T follicular helper cell (primary cell): ENCODE data around the gene LRP3.
"Not testable (repeated sequence)": the region's sequence is repeated elsewhere in the genome, so short reads cannot be mapped to it uniquely, and the experiment has no call there.

ENCODE experiments used
- DNase-seq: peaks from one replicate; pipeline ENCODE4 v3.0.0-alpha.2; 2020; ENCODE audit warnings: low read depth

The LRP3 gene

DNA sequence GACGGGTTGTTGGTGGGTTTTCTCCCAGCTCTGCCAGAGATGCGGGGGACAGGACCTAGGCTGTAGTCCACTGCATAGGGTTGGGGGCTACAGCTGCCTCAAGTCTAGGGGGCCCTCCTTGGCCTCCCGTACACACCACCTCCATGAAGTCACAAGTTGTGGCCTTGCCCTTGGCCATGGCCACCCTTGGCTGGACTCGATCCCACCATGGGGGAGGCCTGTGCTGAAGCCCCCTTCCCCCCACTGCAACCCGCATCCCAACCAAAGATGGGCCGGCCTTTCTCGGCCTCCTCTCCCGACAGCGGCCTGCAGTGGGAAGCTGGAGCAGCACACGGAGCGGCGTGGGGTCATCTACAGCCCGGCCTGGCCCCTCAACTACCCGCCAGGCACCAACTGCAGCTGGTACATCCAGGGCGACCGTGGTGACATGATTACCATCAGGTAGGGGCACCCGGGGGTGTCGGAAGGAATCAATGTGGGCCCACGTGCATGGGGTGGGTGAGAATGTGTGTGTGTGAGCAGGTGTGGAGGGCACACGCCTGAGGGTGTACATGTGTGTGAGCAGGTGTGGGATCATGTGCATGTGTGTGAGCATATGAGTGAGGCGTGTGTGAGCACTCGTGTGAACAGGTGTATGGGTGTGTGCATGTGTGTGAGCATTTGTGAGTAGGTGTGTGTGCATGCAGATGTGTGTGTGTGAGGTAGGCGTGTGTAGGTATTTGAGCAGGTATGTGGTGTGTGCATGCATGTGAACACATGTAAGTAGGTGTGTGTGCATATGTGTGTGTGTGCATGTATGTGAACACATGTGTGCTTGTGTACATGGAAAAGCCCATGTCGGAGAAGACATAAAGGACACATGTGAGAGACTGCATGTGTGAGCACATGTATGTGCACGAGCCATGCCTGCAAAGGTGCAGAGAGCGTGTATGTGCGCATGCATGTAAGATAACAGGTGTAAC lies 8.7 kb downstream of the LRP3 start:
- no peak for DNase-seq

DNA sequence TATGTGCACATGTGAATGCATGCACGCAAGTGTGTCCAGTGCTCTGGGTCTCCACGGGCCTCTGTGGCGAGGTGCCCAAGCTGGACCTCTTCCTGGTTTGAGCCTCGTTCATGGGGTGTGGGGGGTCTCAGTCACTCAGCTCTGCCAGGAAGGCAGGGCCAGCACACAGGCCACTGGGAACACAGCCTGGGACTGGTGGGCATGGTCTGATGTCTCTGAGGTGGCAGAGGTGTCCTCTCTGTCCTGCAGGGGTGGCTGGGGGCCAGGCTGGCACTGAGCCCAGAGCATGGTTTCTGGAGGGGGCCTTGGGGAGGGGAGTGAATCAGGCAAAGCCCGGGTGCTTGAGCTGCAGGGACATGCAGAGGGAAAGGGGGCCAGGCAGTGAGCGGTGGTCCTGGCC lies 9.4 kb downstream of the LRP3 start:
- DNase-seq: no peak

DNA sequence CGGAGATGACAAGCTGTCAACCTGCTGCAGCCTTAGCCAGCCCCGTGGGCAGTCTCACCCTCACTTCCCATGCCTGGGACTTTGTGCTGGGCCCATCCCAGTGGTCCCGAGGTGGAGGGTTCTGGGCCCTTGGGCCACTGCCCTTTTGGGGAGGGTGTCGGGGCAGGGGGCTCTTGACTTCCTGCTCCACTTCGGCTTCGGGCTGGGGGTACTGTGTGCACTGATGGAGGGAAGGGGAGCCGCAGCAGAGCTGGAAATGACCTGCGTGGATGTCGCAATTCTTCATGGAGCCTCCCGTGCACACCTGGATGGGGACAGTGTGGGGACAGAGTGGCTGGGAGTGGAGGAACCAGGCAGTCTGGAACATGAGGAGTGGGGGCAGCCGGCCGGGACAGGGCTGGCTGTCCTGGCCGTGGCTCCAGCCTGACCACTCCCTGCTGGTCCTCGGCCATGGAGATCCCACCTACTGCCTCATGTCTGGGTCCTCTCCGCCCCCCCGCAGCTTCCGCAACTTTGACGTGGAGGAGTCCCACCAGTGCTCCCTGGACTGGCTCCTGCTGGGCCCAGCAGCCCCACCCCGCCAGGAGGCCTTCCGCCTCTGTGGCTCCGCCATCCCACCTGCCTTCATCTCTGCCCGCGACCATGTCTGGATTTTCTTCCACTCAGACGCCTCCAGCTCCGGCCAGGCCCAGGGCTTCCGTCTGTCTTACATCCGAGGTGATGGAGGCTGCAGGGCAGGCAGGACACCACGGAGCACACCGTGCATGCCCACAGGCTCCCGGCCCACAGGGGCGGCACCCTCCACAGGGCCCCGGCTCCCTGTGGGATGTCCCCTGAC lies 10.2 kb downstream of the LRP3 start:
- no peak for DNase-seq

DNA sequence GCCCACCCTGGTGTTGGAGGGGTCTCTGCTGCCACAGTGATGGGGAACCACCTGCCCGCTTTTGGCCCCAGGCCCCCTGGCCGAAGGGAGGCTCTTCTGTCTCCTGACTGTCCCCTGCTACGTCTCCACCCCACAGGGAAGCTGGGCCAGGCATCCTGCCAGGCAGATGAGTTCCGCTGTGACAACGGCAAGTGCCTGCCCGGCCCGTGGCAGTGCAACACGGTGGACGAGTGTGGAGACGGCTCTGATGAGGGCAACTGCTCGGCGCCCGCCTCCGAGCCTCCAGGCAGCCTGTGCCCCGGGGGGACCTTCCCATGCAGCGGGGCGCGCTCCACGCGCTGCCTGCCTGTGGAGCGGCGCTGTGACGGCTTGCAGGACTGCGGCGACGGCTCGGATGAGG lies 11.0 kb downstream of the LRP3 start:
- DNase-seq: no peak

DNA sequence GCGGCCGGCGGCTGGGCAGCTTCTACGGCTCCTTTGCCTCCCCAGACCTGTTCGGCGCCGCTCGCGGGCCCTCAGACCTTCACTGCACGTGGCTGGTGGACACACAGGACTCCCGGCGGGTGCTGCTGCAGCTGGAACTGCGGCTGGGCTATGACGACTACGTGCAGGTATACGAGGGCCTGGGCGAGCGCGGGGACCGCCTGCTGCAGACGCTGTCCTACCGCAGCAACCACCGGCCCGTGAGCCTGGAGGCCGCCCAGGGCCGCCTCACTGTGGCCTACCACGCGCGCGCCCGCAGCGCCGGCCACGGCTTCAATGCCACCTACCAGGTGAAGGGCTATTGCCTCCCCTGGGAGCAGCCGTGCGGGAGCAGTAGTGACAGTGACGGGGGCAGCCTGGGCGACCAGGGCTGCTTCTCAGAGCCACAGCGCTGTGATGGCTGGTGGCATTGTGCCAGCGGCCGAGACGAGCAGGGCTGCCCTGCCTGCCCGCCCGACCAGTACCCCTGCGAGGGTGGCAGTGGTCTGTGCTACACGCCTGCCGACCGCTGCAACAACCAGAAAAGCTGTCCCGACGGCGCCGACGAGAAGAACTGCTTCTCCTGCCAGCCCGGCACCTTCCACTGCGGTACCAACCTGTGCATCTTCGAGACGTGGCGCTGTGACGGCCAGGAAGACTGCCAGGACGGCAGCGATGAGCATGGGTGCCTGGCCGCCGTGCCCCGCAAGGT lies 11.6 kb downstream of the LRP3 start:
- DNase-seq: no peak

DNA sequence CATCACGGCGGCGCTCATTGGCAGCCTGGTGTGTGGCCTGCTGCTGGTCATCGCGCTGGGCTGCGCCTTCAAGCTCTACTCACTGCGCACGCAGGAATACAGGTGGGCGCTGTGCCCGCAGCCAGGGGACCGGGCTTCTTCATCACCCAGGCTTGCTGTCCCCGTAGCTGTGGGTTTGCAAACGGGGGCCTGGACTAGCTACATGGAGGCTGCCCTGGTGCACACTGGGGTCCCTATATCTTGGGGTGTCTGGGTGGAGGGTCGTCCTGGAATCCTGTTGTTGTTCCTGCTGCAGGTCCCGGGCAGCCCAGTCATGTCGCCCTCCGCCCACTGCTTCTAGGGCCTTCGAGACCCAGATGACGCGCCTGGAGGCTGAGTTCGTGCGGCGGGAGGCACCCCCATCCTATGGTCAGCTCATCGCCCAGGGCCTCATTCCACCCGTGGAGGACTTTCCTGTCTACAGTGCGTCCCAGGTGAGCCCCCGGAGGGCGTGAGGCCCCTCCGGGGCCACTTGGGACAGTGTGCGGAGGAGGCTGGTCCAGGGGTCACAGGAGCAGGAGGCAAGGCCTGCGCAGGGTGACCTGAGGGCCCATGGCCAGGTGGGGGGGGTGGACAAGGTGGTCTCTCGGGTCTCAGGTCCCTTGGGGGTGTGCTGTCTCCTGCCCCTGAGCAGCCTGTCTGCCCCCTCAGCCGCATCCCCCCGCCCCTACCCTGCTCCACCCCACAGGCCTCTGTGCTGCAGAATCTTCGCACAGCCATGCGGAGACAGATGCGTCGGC lies 12.3 kb downstream of the LRP3 start:
- DNase-seq: no peak

DNA sequence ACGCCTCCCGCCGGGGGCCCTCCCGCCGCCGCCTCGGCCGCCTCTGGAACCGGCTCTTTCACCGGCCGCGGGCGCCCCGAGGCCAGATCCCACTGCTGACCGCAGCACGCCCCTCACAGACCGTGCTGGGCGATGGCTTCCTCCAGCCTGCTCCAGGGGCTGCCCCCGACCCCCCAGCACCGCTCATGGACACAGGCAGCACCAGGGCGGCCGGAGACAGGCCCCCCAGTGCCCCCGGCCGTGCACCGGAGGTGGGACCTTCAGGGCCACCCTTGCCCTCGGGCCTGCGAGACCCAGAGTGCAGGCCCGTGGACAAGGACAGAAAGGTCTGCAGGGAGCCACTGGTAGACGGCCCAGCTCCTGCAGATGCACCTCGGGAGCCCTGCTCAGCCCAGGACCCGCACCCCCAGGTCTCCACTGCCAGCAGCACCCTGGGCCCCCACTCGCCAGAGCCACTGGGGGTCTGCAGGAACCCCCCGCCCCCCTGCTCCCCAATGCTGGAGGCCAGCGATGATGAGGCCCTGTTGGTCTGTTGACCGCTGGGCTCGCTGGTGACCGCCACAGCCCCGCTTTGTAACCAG lies 13.0 kb downstream of the LRP3 start:
- DNase-seq: no peak

DNA sequence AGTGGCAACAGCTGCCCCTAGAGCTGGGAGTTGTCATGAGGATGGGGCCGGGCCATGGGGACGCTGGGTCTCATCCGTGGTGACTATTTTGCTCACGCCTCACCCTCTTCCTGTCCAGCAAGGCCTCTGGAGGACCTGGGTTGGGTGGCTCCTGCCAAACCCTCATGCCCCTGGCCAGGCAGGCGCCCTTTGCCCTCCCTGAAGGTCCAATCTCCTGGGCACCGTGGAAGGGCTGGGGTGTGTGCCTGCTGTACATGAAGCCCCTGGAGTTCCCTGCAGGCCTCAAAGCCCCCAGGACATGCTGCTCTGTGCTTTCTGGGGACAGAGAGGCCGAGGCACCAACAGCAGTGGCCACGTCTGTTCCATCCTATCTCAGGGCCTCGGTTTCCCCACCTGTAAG lies 13.8 kb downstream of the LRP3 start:
- DNase-seq: no peak

DNA sequence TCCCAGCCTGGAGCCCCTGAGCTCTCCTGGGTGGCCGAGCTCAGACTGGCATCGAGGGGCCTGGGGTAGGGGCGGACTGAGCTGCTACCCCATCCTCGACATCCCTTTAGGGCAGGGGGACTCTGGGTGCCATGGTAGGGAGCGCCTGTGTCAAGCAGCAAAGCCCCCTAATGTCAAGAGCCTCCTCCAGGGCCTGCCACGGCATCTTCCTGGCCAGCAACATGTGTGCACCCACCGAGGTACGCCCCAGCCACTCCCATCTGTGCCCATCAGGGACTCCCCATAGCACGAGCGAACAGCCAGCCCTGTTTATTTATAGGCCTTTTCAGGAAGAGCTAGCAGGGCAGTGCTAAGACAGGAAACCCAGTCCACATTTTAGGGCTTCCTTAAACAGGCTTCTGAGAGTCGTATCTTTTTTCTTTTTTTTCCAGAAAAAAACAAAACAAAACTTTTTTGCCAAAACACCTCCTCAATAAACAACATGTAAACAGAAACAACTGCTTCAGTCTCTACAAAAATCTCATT lies 14.3 kb downstream of the LRP3 start:
- no peak for DNase-seq

DNA sequence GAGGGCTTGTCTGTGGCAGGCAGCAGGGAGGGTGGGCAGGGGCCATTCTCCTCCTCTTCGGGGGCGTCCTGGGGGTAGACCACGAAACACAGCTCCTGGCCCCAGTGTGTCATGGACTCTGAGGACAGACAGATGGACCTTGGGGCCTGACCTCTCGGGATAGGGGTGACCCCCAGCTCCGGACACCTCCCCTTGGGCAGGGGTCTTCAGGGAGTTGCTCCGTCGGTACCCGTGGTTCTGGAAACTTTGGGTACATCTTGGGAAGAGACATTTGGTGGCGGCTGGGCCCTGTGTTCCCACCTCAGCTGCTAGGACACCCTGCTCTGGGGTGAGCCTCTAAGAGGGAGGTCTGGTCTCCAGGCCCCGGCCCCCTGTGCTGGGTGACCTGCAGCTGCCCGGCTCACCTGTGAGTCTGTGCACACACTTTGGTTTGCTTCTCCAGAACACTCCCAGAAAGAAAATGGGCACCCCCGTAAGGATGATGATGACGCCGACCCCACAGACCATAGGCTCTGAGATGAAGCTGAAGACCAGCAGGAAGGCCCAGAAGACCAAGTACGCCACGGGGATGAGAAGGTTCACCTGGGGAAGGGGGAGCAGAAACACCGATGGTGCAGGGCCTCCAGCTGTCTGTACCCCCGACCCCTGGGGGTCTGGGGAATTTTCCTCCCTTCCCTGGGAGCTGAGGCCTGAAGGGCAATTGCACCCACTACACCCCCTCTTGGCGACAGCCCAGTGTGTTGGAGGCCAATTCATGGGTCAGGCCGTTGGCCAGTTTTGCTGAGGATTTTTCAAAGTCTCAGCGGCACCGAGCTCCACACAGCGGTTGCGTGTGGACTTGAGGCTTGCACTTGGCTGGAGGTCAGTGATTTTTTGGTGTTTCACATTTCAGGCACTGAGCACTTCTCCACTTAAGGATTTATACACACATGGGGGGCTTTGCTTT lies 15.0 kb downstream of the LRP3 start:
- DNase-seq: no peak

DNA sequence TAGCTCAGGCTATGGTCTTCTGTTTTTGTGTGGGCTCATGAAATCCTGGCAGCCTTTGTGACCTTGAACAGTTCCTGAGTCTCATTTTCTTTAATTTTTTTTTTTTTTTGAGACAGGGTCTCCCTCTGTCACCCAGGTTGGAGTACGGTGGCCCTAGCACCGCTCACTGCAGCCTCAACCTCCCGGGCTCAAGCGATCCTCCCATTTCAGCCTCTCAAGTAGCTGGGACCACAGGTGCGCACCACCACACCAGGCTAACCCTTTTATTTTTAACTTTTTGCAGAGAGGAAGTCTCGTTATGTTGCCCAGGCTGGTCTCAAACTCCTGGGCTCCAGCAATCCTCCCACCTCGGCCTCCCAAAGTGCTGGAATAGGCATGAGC lies 15.7 kb downstream of the LRP3 start:
- DNase-seq: not testable (repeated sequence)

DNA sequence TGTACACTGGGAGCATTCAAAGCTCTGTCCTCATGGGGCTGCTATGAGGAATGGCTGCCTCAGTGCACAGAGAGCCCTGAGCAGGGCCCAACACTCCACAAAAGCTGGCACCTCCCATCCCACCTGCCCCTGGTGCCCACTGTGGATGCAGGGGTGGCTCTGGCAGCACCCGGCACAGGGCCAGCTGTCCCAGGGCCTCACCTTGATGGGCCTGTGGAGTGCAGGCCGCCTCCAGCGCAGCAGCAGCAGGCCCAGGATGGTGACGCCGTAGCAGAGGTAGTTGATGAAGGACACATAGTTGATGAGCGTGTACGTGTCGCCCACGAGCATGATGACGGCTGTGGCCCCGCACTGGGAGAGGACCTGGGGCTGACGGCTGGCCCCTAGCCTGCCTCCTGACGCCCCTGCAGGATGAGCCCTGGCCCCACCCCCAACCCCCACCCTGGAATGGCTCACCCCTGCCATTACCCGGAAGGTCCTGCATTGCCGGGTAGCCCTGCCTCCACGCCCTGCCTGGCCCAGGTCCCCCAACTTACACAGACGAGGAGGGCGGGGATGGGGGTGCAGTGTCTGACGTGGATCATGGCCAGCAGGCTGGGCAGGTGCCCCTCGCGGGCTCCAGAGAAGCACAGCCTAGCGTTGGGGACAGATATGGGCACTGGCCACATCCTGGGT lies 16.3 kb downstream of the LRP3 start:
- DNase-seq: no peak

DNA sequence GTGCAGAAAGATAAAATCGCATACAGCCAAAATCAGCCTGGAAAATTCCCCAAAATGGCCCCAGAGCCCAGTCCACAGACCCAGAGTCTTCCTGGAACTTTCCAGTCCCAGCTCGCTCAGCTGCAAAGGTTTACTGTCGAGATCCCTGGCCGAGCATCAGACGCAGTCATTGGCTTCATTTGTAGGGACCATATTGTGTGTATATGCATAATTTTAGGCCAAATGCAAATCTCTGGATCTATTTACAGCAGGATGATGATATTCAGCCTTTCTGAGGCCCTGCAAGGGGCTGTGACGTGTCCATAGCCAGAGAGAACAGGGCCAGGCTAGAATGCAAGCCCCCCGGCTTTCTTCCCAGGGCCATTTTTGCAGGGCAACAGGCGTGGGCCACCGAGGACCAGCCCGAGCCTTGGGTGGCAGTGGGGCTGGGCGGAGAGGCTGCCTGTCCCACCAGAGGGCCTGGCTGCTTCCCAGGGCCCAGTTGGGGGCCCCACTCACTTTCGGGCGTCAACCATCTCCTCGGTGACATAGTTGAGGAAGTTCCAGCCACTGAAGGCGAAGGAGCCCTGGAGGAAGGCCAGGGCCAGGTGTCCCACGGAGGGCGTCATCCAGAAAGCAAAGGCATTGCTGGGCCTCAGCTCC lies 17.8 kb downstream of the LRP3 start:
- no peak for DNase-seq

DNA sequence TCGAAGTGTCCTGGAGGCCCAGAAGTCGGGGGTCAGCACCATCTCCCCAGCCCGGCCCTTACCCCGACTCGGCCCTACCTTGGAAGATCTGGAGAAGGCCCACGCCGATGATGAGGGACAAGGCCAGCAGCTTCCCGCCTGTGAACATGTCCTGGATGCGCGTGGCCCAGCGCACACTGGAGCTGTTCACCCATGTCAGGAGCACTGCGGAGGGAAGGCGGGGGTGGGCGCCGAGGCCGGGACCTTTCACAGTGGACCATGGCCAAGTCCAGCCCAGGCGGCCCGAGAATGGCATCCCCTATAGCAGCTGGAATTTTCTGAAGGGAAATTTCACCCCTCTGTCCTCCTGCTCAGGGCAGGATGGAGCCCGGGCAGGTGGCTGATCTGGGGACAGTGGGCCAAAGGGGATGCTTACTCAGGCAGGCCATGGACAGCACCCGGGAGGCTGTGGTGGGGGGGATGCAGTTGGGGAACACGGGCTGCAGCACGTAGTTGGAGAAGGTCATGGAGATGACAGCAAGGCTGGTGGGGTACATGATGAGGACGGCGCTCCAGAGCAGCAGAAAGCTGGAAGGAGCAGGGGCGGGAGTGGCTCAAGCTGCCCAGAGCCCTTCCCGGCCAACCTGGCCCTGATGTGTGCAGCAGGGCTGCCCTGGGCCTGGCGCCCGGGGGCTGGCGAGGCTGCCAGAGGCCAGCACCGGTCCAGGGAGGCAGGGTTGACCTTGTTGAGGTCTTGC lies 18.5 kb downstream of the LRP3 start:
- no peak for DNase-seq

DNA sequence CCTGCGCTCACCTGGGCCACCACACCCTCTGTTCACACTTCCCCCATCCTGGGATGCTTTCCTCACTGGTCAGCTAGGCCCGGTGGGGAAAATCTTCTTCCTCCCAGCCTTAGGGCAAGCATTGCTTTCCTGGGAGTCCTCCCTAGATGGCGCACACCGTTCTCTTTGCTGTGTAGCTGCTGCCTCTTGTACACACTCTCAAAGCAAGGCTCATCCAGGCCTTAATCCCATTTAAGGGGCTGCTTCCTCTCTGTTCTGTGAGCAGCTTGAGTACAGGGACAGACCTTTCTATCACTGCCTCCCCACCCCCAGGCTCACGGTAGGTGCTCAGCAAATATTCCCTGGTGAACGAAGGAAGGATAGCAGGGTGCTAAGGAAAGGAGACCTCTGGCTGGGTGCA lies 20.5 kb downstream of the LRP3 start:
- DNase-seq: no peak

DNA sequence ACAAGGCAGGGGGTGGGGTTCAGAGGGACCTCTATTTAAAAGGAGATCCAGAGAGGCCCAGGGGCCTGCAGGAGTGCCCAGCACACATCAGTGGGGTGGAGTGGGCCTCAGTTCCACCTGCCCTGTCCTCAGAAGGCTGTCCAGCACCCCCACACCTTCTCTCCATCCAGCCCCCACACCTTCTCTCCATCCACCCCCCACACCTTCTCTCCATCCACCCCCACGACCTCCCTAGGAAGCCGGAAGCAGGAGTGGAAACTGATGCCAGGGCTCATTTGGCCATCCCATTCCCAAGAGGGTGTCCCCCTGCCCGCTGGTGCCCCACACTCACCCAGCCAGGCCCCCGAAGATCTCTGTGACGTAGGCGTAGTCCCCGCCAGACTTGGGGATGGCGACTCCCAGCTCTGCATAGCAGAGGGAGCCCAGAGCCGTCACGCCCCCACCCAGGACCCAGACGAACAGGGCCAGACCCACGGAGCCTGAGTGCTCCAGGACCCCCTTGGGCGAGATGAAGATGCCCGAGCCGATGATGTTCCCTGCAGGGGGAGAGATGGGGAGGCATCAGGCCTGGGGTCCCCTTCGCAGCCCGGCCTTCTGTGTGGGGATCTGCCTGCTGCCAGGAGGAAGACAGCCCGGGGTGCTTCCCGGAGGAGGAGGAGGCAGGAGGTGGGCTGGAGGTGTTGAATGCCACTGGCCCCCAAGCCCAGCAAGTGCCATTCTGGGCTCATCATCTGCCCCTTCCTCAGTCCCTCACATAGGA lies 21.5 kb downstream of the LRP3 start:
- DNase-seq: no peak

DNA sequence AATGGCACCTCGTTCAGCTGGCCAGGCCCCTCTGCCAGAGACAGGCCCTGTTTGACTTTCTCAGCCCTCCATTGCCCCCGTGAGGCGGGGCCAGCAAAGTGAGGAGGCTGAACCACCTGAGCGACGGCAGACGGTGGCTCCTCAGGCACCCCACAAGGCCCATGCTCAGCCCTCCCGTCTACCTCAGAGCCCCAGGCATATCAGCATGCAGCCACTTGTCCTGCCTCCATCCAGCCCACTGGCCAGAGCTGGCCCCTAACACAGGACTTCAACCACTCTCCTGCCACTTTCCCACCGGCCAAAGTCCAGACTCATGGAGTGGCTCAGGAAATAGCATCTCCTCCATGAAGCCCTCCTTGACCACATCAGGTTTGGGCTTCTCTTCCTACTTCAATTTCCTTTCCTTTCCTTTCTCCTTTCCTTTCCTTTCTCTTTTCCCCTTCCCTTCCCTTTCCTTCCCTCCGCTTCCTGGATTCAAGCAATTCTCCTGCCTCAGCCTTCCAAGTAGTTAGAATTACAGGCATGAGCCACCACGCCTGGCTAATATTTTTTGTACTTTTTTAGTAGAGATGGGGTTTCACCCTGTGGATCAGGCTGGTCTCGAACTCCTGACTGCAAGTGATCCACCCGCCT lies 22.2 kb downstream of the LRP3 start:
- DNase-seq: no peak
